Neutrophil (primary cell): Measurements from ENCODE around the gene ANO2.

ENCODE experiments used
- H3K27ac ChIP-seq: fragments of 200-600 bp; sonication (generic); 2 replicates; pipeline ENCODE4 v1.5.1; 2016; ENCODE audit warnings: mild to moderate bottlenecking, moderate library complexity
- H3K27me3 ChIP-seq: fragments of 200-600 bp; sonication (generic); 2 replicates; pipeline ENCODE4 v1.6.0; 2016; ENCODE audit warnings: mild to moderate bottlenecking
- H3K36me3 ChIP-seq: fragments of 200-600 bp; sonication (generic); 2 replicates; pipeline ENCODE4 v1.5.1; 2017
- H3K4me1 ChIP-seq, 2 experiments: fragments of 200-600 bp in 1 of 2; sonication (generic) in 1 of 2; 1 replicate in 1 of 2; 2 replicates in 1 of 2; pipeline versions ENCODE4 v1.5.1 to v1.6.1; 2013 to 2016; ENCODE audit warnings: low read depth in 1 of 2, low read length in 1 of 2, mild to moderate bottlenecking in 1 of 2, moderate library complexity in 1 of 2; ENCODE audit not compliant: control insufficient read depth in 1 of 2, insufficient read depth in 1 of 2
- H3K4me3 ChIP-seq, 2 experiments: fragments of 200-600 bp in 1 of 2; sonication (generic) in 1 of 2; 1 replicate in 1 of 2; 2 replicates in 1 of 2; pipeline ENCODE4 v1.5.1; 2013 to 2016; ENCODE audit warnings: low read depth in 1 of 2, low read length in 1 of 2, mild to moderate bottlenecking in 1 of 2, moderate library complexity in 1 of 2
- H3K9me3 ChIP-seq: fragments of 200-600 bp; sonication (generic); 2 replicates; pipeline ENCODE4 v1.5.1; 2016
- TF ChIP-seq, protein P1 (sequence below): fragments of 200-600 bp; sonication (generic); IDR thresholded peaks from 2 replicates; pipeline ENCODE4 v1.5.1; 2016; ENCODE audit warnings: antibody characterized with exemption

Gene ANO2

DNA sequence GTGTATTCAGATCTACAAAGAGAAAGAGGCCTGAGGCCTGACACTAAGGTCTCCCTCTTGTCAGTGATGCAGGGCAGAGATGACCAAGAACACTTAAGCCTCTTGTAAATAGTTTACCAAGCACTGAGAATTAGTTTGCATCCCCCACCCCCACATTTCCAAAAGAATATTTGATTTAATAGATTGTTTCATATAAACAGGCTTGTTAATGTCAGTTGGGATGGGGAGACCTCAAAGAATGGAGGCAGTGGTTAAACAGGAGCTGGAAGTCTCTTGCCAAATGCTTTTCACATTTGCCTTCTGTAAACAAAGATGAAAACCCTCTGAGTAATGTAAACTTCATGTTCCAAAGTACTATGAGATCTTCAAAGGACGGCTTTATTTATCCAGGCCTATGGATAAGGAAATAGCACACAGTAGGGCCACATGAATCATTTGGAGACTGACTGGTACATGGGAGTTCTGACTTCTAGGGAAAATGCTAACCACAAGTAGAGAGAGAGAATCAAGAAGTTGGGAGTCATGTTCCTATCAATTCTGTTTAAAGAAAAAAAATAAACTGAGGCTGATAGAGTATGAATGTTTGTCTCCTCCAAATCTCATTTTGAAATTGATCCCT lies 234.7 kb downstream of the ANO2 start:
- Histone ChIP-seq H3K36me3 (no peaks in the 10 kb centered on the region), H3K9me3 (no peaks in the 10 kb centered on the region), H3K4me3 (no peak overlapping the region), H3K27me3 (no peaks in the 10 kb centered on the region), H3K4me1 (no peaks in the 10 kb centered on the region), H3K27ac (no peak overlapping the region)
- TF ChIP-seq, protein P1, sequence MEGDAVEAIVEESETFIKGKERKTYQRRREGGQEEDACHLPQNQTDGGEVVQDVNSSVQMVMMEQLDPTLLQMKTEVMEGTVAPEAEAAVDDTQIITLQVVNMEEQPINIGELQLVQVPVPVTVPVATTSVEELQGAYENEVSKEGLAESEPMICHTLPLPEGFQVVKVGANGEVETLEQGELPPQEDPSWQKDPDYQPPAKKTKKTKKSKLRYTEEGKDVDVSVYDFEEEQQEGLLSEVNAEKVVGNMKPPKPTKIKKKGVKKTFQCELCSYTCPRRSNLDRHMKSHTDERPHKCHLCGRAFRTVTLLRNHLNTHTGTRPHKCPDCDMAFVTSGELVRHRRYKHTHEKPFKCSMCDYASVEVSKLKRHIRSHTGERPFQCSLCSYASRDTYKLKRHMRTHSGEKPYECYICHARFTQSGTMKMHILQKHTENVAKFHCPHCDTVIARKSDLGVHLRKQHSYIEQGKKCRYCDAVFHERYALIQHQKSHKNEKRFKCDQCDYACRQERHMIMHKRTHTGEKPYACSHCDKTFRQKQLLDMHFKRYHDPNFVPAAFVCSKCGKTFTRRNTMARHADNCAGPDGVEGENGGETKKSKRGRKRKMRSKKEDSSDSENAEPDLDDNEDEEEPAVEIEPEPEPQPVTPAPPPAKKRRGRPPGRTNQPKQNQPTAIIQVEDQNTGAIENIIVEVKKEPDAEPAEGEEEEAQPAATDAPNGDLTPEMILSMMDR, result no peak

DNA sequence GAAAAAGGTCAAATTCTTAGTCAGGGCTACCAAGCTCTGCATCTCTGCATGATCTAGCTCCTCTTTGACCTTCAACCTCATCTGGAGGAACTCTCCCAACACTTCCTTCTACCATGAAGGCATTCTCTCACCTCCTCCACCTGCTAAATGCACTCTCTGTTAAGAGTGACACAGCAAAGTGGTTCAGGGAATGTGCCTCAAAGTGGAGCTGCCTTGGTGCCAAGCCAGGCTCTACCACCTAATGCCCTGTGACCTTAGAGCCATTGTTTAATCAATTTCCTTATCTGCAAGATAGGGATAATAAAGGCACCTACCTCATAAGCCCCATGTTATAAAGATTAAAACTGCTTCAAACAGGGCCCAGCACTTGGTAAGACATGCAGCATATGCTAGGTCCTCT lies 236.7 kb downstream of the ANO2 start:
- TF ChIP-seq, protein P1, result no peak
- H3K9me3 ChIP-seq, result no peaks in the 10 kb centered on the region
- H3K27ac ChIP-seq, result no peak overlapping the region
- H3K27me3 ChIP-seq, result no peaks in the 10 kb centered on the region
- no peak overlapping the region for H3K4me3 ChIP-seq
- no peaks in the 10 kb centered on the region for H3K4me1 ChIP-seq
- H3K36me3 ChIP-seq, result no peaks in the 10 kb centered on the region

DNA sequence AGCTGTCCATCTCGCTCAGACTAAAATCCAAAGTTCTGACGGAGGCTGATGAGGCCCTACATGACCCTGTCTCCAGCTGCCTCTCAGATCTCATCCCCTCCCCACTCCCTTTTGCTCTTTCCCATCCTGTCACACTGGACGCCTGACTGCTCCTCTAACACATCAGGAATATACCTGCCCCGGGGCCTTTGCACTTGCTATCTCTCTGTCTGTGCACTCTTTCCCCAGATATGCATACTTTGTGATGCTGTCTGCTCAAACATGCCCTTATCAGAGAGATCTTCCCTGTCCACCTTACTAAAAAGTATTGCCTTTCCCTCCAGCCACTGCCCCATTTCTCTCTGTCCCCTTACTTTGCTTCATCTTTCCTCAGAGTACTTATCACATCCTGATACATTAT lies 238.8 kb downstream of the ANO2 start:
- H3K36me3 ChIP-seq, result no peaks in the 10 kb centered on the region
- H3K27ac ChIP-seq, result no peak overlapping the region
- TF ChIP-seq, protein P1, result no peak
- no peaks in the 10 kb centered on the region for H3K27me3 ChIP-seq
- H3K9me3 ChIP-seq, result no peaks in the 10 kb centered on the region
- no peak overlapping the region for H3K4me3 ChIP-seq
- no peaks in the 10 kb centered on the region for H3K4me1 ChIP-seq

GRCh38 chr12:5705791-5706190 lies 239.3 kb downstream of the ANO2 start:
- Histone ChIP-seq H3K4me1 (no peaks in the 10 kb centered on the region), H3K27ac (no peak overlapping the region), H3K36me3 (no peaks in the 10 kb centered on the region), H3K27me3 (no peaks in the 10 kb centered on the region), H3K9me3 (no peaks in the 10 kb centered on the region), H3K4me3 (no peak overlapping the region)
- TF ChIP-seq, protein P1, result no peak

GRCh38 chr12:5694759-5695409 lies 250.2 kb downstream of the ANO2 start:
- TF ChIP-seq, protein P1, result no peak
- H3K36me3 ChIP-seq, result no peaks in the 10 kb centered on the region
- no peaks in the 10 kb centered on the region for H3K27me3 ChIP-seq
- H3K4me1 ChIP-seq, result no peaks in the 10 kb centered on the region
- H3K4me3 ChIP-seq, result no peak overlapping the region
- no peaks in the 10 kb centered on the region for H3K9me3 ChIP-seq
- H3K27ac ChIP-seq, result no peak overlapping the region
